Activated T-cell treated with anti-CD3 and anti-CD28 coated beads, Interleukin-2, amount 50 U/mL, for 48 hours (primary cell): ENCODE data around the gene SPAG16.
"Not testable (repeated sequence)": the region's sequence is repeated elsewhere in the genome, so short reads cannot be mapped to it uniquely, and the experiment has no call there.

Experiments used
- DNase-seq, 2 experiments: peaks; one replicate each; pipeline ENCODE4 v3.0.0-alpha.2; 2020

Gene SPAG16

GRCh38 chr2:213274143-213274542 is 10.1 kb upstream of the SPAG16 start:
- DNase-seq, result no peak

GRCh38 chr2:213275265-213275664 is 9.0 kb upstream of the SPAG16 start:
- DNase-seq, result no peak

- DNase-seq, result not testable (repeated sequence)
Observed at GRCh38 chr2:213277134-213277533, 7.1 kb upstream of the SPAG16 start.

GRCh38 chr2:213279116-213279620 is 5.1 kb upstream of the SPAG16 start:
- no peak for DNase-seq

- DNase-seq, result no peak
Observed at GRCh38 chr2:213279971-213280370, 4.3 kb upstream of the SPAG16 start.

GRCh38 chr2:213281156-213281555 is 3.1 kb upstream of the SPAG16 start:
- no peak for DNase-seq

GRCh38 chr2:213285404-213285803 is 1.1 kb downstream of the SPAG16 start:
- DNase-seq, result no peak

GRCh38 chr2:213286161-213286560 is 1.9 kb downstream of the SPAG16 start:
- DNase-seq, result no peak

GRCh38 chr2:213288913-213289700 is 4.8 kb downstream of the SPAG16 start:
- no peak for DNase-seq

- no peak for DNase-seq
Observed at GRCh38 chr2:213290501-213290900, 6.2 kb downstream of the SPAG16 start.

GRCh38 chr2:213296270-213296669 is 12.0 kb downstream of the SPAG16 start:
- no peak for DNase-seq

- no peak for DNase-seq
Observed at GRCh38 chr2:213306316-213306942, 22.2 kb downstream of the SPAG16 start.

GRCh38 chr2:213315168-213315876 is 31.1 kb downstream of the SPAG16 start:
- DNase-seq, result no peak

GRCh38 chr2:213316001-213316735 is 31.9 kb downstream of the SPAG16 start:
- DNase-seq, result no peak

GRCh38 chr2:213317929-213318328 is 33.7 kb downstream of the SPAG16 start:
- DNase-seq, result no peak

- DNase-seq, result no peak
Observed at GRCh38 chr2:213320604-213321003, 36.3 kb downstream of the SPAG16 start.

- DNase-seq, result no peak
Observed at GRCh38 chr2:213336253-213336770, 52.0 kb downstream of the SPAG16 start.

GRCh38 chr2:213353419-213353818 is 69.2 kb downstream of the SPAG16 start:
- DNase-seq, result no peak

GRCh38 chr2:213376644-213377043 is 92.4 kb downstream of the SPAG16 start:
- DNase-seq, result no peak

- not testable (repeated sequence) for DNase-seq
Observed at GRCh38 chr2:213407027-213407426, 122.8 kb downstream of the SPAG16 start.

- DNase-seq, result not testable (repeated sequence)
Observed at GRCh38 chr2:213408426-213409070, 124.3 kb downstream of the SPAG16 start.

GRCh38 chr2:213410687-213411086 is 126.4 kb downstream of the SPAG16 start:
- DNase-seq, result not testable (repeated sequence)
